Vagina (tissue), 2 donors: ENCODE measurements around the gene NLGN1. TPM values are rescaled to one million over a fixed set of nuclear protein-coding genes. Genes with fewer than 3 reads are reported as not detected.

Source experiments
- DNase-seq, 2 donors: peaks; one replicate each; pipeline ENCODE4 v3.0.0-alpha.2; 2017; ENCODE audit errors: extremely low spot score in 2 of 2
- H3K27ac ChIP-seq: fragments of 200-600 bp; sonication (generic); one replicate; pipeline ENCODE4 v1.5.1; 2019
- H3K27me3 ChIP-seq: fragments of 200-600 bp; sonication (generic); one replicate; pipeline ENCODE4 v1.5.1; 2019
- H3K36me3 ChIP-seq, 2 donors: fragments of 200-600 bp; sonication (generic); one replicate each; pipeline ENCODE4 v1.5.1; 2017 to 2019
- H3K4me1 ChIP-seq: fragments of 200-600 bp; sonication (generic); one replicate; pipeline ENCODE4 v1.5.1; 2019
- H3K4me3 ChIP-seq, 2 donors: fragments of 200-600 bp; sonication (generic); 1 replicate in 1 of 2; 2 replicates in 1 of 2; pipeline ENCODE4 v1.5.1; 2016 to 2019
- H3K9me3 ChIP-seq: fragments of 200-600 bp; sonication (generic); one replicate; pipeline ENCODE4 v1.5.1; 2019
- POLR2A ChIP-seq, 2 donors: fragments of 450-650 bp; IDR thresholded peaks; one replicate each; pipeline ENCODE4 v1.6.1; 2017; ENCODE audit warnings: antibody characterized with exemption in 2 of 2, mild to moderate bottlenecking in 2 of 2, moderate library complexity in 2 of 2
- POLR2AphosphoS5 ChIP-seq, 2 donors: sonication (generic); formaldehyde crosslinking; IDR thresholded peaks; one replicate each; pipeline ENCODE4 v1.9.0; 2017; ENCODE audit warnings: antibody characterized with exemption in 2 of 2, mild to moderate bottlenecking in 2 of 2, low read depth in 1 of 2; ENCODE audit not compliant: insufficient read depth in 1 of 2
- intact Hi-C: fragments of 100-400 bp; cut with DNase I; formaldehyde crosslinking; loops from one replicate; pipeline ENCODE4 v1.15.1; 2023
- total RNA-seq: library from RNA; depleted of rRNA; stranded (reverse); fragments of >200 nt; gene quantifications from one replicate; pipeline ENCODE4 v1.2.3, GENCODE V29; 2016
- TF ChIP-seq, protein P1 (sequence below), 3 experiments: fragments of 450-650 bp in 2 of 3; fragments of 200-600 bp in 1 of 3; sonication (generic) in 1 of 3; IDR thresholded peaks; one replicate each; pipeline ENCODE4 v1.5.1; 2017 to 2019; ENCODE audit warnings: antibody characterized with exemption in 3 of 3, mild to moderate bottlenecking in 2 of 3, moderate library complexity in 2 of 3

The NLGN1 gene
- total RNA-seq, 1 donor from 2014 or later = 4.7 TPM

DNA sequence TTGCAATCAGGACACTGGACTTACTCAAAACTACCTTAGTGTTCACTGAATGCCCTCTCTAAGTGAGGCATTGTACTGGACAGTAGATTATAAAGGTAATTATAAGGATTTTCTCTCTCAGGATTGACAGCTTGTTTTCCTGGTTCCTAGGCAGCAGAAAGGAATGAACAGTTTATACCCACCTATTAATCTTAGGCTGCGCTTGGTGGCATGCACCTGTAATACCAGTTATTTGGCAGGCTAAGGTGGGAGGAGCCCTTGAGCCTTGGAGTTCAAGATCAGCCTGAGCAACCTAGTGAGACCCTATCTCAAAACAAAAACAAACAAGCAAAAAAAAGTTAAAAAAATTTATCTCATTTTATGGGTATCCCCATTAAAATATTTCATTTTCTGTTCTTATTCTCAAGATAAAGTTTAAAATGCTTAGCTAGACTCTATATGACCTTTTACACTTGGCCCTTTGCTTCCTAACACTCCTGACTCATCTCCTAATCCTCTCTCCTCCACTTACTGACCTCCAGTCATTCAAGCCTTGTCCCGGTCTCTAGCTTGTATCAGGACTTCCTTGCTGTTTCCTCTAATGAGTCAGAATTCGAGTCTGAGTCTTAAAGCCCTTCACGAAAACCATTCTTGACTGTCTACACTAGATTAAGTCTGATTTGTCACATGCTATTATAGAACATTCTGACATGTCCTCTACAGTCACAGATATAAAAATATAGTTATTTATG is 348.6 kb downstream of the NLGN1 start:
- no peaks in the 10 kb centered on the region for H3K4me1 ChIP-seq
- H3K9me3 ChIP-seq = no peaks in the 10 kb centered on the region
- no peak overlapping the region for H3K4me3 ChIP-seq
- DNase-seq = no peak
- intact Hi-C loops = no loop called here
- H3K27me3 ChIP-seq = no peaks in the 10 kb centered on the region
- TF ChIP-seq, protein P1, sequence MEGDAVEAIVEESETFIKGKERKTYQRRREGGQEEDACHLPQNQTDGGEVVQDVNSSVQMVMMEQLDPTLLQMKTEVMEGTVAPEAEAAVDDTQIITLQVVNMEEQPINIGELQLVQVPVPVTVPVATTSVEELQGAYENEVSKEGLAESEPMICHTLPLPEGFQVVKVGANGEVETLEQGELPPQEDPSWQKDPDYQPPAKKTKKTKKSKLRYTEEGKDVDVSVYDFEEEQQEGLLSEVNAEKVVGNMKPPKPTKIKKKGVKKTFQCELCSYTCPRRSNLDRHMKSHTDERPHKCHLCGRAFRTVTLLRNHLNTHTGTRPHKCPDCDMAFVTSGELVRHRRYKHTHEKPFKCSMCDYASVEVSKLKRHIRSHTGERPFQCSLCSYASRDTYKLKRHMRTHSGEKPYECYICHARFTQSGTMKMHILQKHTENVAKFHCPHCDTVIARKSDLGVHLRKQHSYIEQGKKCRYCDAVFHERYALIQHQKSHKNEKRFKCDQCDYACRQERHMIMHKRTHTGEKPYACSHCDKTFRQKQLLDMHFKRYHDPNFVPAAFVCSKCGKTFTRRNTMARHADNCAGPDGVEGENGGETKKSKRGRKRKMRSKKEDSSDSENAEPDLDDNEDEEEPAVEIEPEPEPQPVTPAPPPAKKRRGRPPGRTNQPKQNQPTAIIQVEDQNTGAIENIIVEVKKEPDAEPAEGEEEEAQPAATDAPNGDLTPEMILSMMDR (IDR thresholded peaks at IDR 0.05) = no peak
- TF ChIP-seq POLR2AphosphoS5 (IDR thresholded peaks at IDR 0.05; ENCODE audit: insufficient read depth in 1 of 2, low read depth in 1 of 2) (no peak), POLR2A (IDR thresholded peaks at IDR 0.05) (no peak)
- H3K36me3 ChIP-seq = no peaks in the 10 kb centered on the region
- no peak overlapping the region for H3K27ac ChIP-seq

DNA sequence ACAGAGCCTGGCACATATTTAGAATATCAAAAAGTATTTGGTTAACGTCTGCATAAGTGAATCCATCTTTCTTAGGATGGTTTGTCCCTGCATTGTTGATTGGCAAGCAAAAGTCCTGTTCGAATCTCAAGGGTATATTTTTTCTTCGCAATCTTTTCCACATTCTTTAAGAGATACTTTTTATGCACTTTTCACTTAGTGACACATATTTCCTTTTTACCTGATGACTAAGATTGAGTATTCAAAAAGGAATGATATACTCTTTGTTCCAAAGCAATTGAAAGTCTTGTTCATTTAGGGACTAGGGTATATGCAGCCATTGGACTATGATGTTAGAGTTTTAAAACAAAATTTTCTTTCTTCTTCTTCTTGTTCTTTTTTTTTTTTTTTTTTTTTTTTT is 349.9 kb downstream of the NLGN1 start:
- H3K27ac ChIP-seq = no peak overlapping the region
- no peaks in the 10 kb centered on the region for H3K36me3 ChIP-seq
- no peaks in the 10 kb centered on the region for H3K4me1 ChIP-seq
- intact Hi-C loops = no loop called here
- no peaks in the 10 kb centered on the region for H3K27me3 ChIP-seq
- no peak overlapping the region for H3K4me3 ChIP-seq
- H3K9me3 ChIP-seq = no peaks in the 10 kb centered on the region
- TF ChIP-seq POLR2AphosphoS5 (IDR thresholded peaks at IDR 0.05; ENCODE audit: insufficient read depth in 1 of 2, low read depth in 1 of 2) (no peak), POLR2A (IDR thresholded peaks at IDR 0.05) (no peak)
- TF ChIP-seq, protein P1 (IDR thresholded peaks at IDR 0.05) = no peak
- DNase-seq = no peak

DNA sequence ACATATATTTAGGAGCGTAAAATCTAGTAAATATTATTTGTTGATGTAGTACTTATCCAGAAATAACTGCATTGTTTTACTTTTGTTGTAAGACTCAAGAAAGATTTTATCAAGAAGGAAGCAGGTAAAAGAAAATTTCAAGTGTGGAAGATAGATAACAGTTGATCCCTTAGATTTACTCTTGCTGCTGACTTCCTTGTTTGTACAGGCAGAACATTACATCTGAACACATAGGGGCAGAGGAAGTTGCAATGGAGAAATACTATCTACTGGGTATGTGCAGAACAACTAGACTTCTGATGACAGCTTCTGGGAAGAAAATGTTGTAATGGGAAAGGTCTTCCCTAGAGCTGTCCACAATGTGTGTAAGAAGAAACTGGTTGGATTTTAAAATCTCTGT is 350.6 kb downstream of the NLGN1 start:
- Histone ChIP-seq H3K27ac (no peak overlapping the region), H3K27me3 (no peaks in the 10 kb centered on the region), H3K36me3 (no peaks in the 10 kb centered on the region), H3K9me3 (no peaks in the 10 kb centered on the region), H3K4me3 (no peak overlapping the region), H3K4me1 (no peaks in the 10 kb centered on the region)
- TF ChIP-seq POLR2A (IDR thresholded peaks at IDR 0.05) = no peak
- TF ChIP-seq, protein P1 (IDR thresholded peaks at IDR 0.05) = no peak
- TF ChIP-seq POLR2AphosphoS5 (IDR thresholded peaks at IDR 0.05; ENCODE audit: insufficient read depth in 1 of 2, low read depth in 1 of 2) = no peak
- no peak for DNase-seq
- intact Hi-C loops = no loop called here

DNA sequence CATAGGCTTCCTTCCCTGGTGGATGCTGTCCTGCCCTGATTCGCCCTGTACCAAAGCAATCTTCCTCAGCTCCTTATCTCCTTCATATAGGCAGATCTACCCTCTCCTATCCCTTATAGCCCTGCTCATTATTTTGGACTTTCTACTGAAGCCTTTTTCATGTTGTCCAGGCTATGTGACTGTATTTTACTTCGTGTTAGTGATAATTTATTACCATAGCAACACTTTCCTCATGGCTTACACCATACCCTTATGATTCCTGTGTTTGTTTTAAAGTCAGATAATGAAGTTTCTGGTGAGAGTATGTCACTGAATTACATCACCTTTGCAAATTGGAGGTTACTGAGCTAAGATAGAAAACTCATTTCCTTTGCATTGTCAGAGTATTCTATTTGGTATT is 352.6 kb downstream of the NLGN1 start:
- no peaks in the 10 kb centered on the region for H3K9me3 ChIP-seq
- H3K27ac ChIP-seq = no peak overlapping the region
- no peak for DNase-seq
- intact Hi-C loops = no loop called here
- TF ChIP-seq POLR2A (IDR thresholded peaks at IDR 0.05) = no peak
- TF ChIP-seq POLR2AphosphoS5 (IDR thresholded peaks at IDR 0.05; ENCODE audit: insufficient read depth in 1 of 2, low read depth in 1 of 2) = no peak
- TF ChIP-seq, protein P1 (IDR thresholded peaks at IDR 0.05) = no peak
- no peaks in the 10 kb centered on the region for H3K4me1 ChIP-seq
- H3K36me3 ChIP-seq = no peaks in the 10 kb centered on the region
- no peak overlapping the region for H3K4me3 ChIP-seq
- no peaks in the 10 kb centered on the region for H3K27me3 ChIP-seq

DNA sequence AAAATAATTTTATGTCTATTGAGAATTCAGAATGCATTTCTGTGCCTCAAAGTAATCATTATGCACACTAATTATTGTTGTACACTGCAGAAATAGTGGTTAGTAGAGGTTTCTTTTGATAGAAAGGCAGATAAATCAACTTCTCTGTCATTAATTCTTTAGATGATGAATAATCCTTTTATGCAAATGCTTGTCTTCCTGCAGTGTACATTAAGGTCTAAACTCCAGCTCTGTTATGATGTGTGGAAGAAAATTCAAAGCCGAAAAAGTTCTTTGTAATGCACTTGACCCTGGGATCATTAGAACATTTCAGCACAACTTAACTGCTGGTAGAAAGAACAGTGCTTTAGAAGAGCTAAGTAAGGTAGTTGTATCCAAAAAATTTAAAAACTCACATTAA is 353.0 kb downstream of the NLGN1 start:
- Histone ChIP-seq H3K27ac (no peak overlapping the region), H3K27me3 (no peaks in the 10 kb centered on the region)
- intact Hi-C loops = no loop called here

More for the DNA sequence above, 353.0 kb downstream of the NLGN1 start:
- H3K4me3 ChIP-seq = no peak overlapping the region
- H3K9me3 ChIP-seq = no peaks in the 10 kb centered on the region
- DNase-seq = no peak
- H3K36me3 ChIP-seq = no peaks in the 10 kb centered on the region
- no peaks in the 10 kb centered on the region for H3K4me1 ChIP-seq
- no peak for TF ChIP-seq POLR2A (IDR thresholded peaks at IDR 0.05)
- TF ChIP-seq POLR2AphosphoS5 (IDR thresholded peaks at IDR 0.05; ENCODE audit: insufficient read depth in 1 of 2, low read depth in 1 of 2) = no peak
- TF ChIP-seq, protein P1 (IDR thresholded peaks at IDR 0.05) = no peak
